ENCODE measurements around the gene SMPDL3A.
"Not testable (repeated sequence)": the region's sequence is repeated elsewhere in the genome, so short reads cannot be mapped to it uniquely, and the experiment has no call there.

Gene SMPDL3A

GRCh38 chr6:122789182-122790027, at the start of gene SMPDL3A:
TSS of gene SMPDL3A (plus strand) at chr6:122789258. CDS start at chr6:122789347, 89 bp downstream.
- DNase-seq: peak; percentile 55

GRCh38 chr6:122740091-122740490, 49.0 kb upstream of the SMPDL3A start:
- DNase-seq: peak; percentile 55

- DNase-seq: peak; percentile 57
Measured at GRCh38 chr6:122740936-122741335, 48.1 kb upstream of the SMPDL3A start.

GRCh38 chr6:122744247-122744646, 44.8 kb upstream of the SMPDL3A start:
- peak; percentile 50 for DNase-seq

GRCh38 chr6:122744856-122745255, 44.2 kb upstream of the SMPDL3A start:
- DNase-seq: not testable (repeated sequence)

- no peak for DNase-seq
Measured at GRCh38 chr6:122746688-122747087, 42.4 kb upstream of the SMPDL3A start.

GRCh38 chr6:122747573-122747972, 41.5 kb upstream of the SMPDL3A start:
- DNase-seq: peak; percentile 82

GRCh38 chr6:122748945-122749344, 40.1 kb upstream of the SMPDL3A start:
- DNase-seq: not testable (repeated sequence)

- no peak for DNase-seq
Measured at GRCh38 chr6:122749451-122750050, 39.5 kb upstream of the SMPDL3A start.

GRCh38 chr6:122751326-122751725, 37.7 kb upstream of the SMPDL3A start:
- DNase-seq: no peak

GRCh38 chr6:122752459-122752858, 36.6 kb upstream of the SMPDL3A start:
- DNase-seq: no peak

GRCh38 chr6:122753000-122753687, 35.9 kb upstream of the SMPDL3A start:
- DNase-seq: no peak

- no peak for DNase-seq
Measured at GRCh38 chr6:122753688-122754056, 35.4 kb upstream of the SMPDL3A start.

- no peak for DNase-seq
Measured at GRCh38 chr6:122754191-122754731, 34.8 kb upstream of the SMPDL3A start.

- no peak for DNase-seq
Measured at GRCh38 chr6:122755901-122756300, 33.2 kb upstream of the SMPDL3A start.

GRCh38 chr6:122758927-122759334, 30.1 kb upstream of the SMPDL3A start:
- DNase-seq: no peak

- DNase-seq: no peak
Measured at GRCh38 chr6:122760330-122760729, 28.7 kb upstream of the SMPDL3A start.

- no peak for DNase-seq
Measured at GRCh38 chr6:122766256-122766655, 22.8 kb upstream of the SMPDL3A start.

GRCh38 chr6:122770835-122771601, 18.0 kb upstream of the SMPDL3A start:
- peak; percentile 80 for DNase-seq

GRCh38 chr6:122772724-122773415, 16.2 kb upstream of the SMPDL3A start:
- no peak for DNase-seq

- no peak for DNase-seq
Measured at GRCh38 chr6:122775975-122776374, 13.1 kb upstream of the SMPDL3A start.

- DNase-seq: no peak
Measured at GRCh38 chr6:122778302-122778701, 10.8 kb upstream of the SMPDL3A start.
